Glomerular endothelial cell (primary cell): ENCODE results near the gene FXYD7. TPM values are rescaled to one million over a fixed set of nuclear protein-coding genes. Genes with fewer than 3 reads are reported as not detected.

Source experiments
- DNase-seq: peaks from one replicate; pipeline ENCODE4 v3.0.0-alpha.2; 2011; ENCODE audit warnings: low read depth, low spot score; ENCODE audit errors: extremely low read depth
- total RNA-seq: library from RNA; depleted of rRNA; stranded (reverse); fragments of >200 nt; gene quantifications from 2 replicates; pipeline ENCODE4 v1.2.3, GENCODE V29; 2015

The FXYD7 gene
- total RNA-seq, 1 donor from 2014 or later: not detected

GRCh38 chr19:35162471-35163326, 19.6 kb downstream of the FXYD7 start:
- DNase-seq: no peak

DNA sequence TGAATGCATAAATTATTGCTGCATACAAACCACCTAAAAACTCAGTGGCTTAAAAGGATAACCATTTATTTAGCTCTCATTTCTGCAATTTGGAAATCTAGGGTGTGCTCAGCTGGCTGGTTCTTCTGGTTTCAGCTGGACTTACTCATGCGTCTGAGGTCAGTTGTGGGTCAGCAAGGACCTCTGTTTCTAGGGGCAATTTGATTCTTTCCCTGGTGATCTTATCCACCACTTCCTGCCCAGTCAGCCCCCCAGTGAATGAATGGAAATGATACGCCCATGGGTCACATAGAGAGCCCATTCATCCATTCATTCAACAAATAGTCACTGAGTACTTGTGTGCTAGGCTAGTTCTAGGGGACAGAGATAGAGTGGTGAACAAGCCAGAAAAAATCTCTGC, 21.4 kb downstream of the FXYD7 start:
- no peak for DNase-seq

GRCh38 chr19:35165200-35166058, 22.4 kb downstream of the FXYD7 start:
- no peak for DNase-seq

GRCh38 chr19:35166100-35167063, 23.3 kb downstream of the FXYD7 start:
- no peak for DNase-seq

- DNase-seq: no peak
These were observed 24.4 kb downstream of the FXYD7 start for GRCh38 chr19:35167251-35168119.

- no peak for DNase-seq
These were observed 25.1 kb downstream of the FXYD7 start for GRCh38 chr19:35168196-35168595.

DNA sequence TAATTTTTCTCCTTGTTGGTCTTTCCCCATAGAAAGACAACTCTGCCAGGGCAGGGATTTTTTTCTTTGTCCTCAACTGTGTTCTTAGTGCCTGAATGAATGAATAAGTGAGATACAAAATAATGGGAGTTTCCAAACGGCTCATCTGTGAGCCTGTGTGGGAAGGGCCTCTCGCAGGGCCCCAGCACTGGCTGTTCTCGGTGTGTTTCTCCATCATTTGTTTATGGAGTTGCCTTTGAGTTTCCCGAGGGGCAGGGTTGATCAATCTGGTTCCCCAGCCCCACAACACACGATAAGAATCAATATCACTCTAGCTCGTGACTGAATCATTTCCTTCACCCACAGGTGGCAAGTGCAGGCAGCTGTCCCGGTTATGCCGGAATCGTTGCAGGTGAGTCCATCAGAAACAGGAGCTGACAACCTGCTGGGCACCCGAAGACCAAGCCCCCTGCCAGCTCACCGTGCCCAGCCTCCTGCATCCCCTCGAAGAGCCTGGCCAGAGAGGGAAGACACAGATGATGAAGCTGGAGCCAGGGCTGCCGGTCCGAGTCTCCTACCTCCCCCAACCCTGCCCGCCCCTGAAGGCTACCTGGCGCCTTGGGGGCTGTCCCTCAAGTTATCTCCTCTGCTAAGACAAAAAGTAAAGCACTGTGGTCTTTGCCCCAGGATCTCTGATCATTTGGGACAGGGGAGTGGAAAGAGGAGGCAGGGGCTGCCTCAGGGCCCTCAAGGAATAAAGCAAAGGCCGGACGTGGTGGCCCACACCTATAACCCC, 26.4 kb downstream of the FXYD7 start:
- no peak for DNase-seq

- DNase-seq: no peak
These were observed 27.5 kb downstream of the FXYD7 start for GRCh38 chr19:35170359-35171061.

DNA sequence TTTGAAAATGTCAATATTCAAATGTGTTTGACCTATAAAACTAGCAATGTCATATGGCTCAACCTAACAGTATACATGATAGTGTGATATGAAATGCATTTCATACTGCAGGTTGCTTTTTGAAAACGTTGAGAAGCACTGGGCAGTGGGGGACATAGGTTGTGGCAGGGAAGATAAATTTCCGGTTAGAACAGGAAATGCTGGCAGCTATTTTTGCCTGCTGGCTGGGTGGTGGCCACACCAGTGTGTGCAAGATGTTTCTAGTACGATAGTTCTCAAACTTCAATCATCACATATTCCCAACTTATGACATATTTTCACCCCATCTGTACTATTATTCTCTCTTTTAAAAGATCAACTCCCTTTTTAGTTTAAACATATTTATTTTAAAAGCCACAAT, 28.7 kb downstream of the FXYD7 start:
- no peak for DNase-seq

- DNase-seq: no peak
These were observed 31.2 kb downstream of the FXYD7 start for GRCh38 chr19:35174226-35174625.

DNA sequence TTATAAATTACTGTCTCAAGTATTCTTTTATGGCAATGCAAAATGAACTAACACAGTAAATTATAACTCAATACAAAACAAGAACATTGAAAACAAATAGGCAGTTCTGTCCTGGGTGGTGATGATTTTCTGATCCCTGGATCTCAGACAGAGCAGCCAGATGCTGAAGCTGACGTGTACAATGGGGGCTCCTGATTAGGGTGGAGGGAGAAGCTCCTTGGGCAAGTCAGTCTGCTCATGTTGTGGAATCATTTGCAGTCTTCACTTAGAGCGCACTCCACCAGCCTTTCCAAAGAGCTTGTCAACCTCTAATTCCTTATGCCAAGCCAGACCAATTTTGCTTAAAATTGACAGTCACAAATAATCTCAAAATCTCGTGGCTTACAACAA, 33.1 kb downstream of the FXYD7 start:
- no peak for DNase-seq

DNA sequence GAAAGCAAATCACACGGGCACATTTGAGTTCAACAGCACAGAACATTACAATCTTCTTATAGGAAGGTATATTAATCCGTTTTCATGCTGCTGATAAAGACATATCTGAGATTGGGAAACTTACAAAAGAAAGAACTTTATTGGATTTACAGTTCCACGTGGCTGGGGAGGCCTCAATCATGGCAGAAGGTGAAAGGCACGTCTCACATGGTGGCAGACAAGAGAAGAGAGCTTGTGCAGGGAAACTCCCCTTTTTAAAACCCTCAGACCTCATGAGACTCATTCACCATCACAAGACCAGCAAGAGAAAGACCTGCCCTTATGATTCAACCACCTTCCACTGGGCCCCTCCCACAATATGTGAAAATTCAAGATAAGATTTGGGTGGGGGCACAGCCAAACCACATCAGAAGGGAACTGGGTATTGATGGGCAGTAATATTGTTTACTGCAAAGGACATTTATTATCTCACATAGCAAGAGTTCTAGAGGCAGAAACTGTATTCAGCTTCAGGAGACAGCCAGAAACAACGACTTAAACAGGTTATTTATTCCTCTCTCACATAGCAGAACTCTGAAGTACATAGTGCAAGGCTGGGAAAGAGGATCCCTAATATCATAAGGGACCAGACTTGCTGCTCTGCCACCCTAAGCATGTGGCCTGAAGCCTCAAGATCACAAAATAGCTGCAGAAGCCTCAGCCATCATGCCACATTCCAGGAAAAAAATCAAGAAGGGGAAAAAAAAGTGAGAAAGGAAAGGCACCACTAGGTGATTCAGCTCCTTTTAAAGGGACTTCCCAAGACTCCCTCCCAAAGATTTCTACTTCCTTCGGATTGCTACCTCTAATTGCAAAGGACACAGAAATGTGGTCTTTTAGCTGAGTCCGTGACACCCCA, 34.6 kb downstream of the FXYD7 start:
- no peak for DNase-seq

DNA sequence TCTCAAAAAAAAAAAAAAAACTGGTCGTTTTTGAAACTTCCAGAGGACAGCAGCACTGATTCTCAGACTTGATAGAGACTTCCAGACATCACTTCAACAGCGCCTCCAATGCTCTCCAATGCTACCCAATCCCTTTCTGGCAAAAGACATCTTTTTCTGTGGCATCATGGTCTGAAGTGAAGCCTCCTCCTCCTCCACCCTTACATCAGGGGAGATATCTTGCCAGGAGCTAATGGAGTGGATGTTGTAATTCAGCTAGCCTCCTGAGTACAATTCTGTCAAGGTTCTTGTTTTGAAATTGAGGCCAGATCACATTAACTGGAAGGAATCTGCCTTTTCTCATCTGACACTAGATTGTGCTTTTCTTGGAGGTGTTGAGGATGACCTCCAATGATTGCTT, 35.6 kb downstream of the FXYD7 start:
- DNase-seq: no peak

- no peak for DNase-seq
These were observed 36.8 kb downstream of the FXYD7 start for GRCh38 chr19:35179830-35180229.

- no peak for DNase-seq
These were observed 38.3 kb downstream of the FXYD7 start for GRCh38 chr19:35181387-35181786.

GRCh38 chr19:35184267-35184666, 41.2 kb downstream of the FXYD7 start:
- no peak for DNase-seq

DNA sequence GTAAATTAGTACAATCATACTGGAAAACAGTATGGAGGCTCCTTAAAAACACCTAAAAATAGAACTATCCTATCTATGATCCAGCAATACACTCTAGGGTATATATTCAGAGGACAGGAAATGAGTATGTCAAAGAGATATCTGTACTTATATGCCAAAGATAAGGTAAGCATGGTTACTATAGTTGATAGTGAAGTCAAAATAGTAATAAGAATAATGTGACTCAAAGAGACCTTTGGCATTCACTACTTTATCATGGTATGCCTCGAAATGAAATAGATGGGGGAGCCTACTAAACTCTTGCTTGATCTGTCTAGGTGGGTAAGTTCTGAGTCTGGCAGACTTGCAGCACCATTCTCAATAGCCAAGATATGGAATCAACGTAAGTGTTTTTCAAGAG, 41.8 kb downstream of the FXYD7 start:
- DNase-seq: no peak
